Ishikawa (cell line): ENCODE measurements around the gene LEMD2.

ENCODE experiments used
- CEBPB ChIP-seq: IDR thresholded peaks from 2 replicates; pipeline ENCODE4 v1.6.1; 2012
- EGR1 ChIP-seq: IDR thresholded peaks from 2 replicates; pipeline ENCODE4 v1.6.1; 2012
- EP300 ChIP-seq: IDR thresholded peaks from 2 replicates; pipeline ENCODE4 v1.6.1; 2012; ENCODE audit warnings: borderline replicate concordance
- FOXM1 ChIP-seq: IDR thresholded peaks from 2 replicates; pipeline ENCODE4 v1.6.1; 2012; ENCODE audit warnings: low read depth, borderline replicate concordance
- NFIC ChIP-seq: IDR thresholded peaks from 2 replicates; pipeline ENCODE4 v1.6.1; 2012
- RAD21 ChIP-seq: IDR thresholded peaks from 2 replicates; pipeline ENCODE4 v1.6.1; 2012; ENCODE audit warnings: low read depth
- TAF1 ChIP-seq: IDR thresholded peaks from 2 replicates; pipeline ENCODE4 v1.6.1; 2012; ENCODE audit warnings: low read depth, mild to moderate bottlenecking
- TCF12 ChIP-seq: IDR thresholded peaks from 2 replicates; pipeline ENCODE4 v1.6.1; 2012; ENCODE audit warnings: low read depth
- TEAD4 ChIP-seq: IDR thresholded peaks from 2 replicates; pipeline ENCODE4 v1.6.1; 2012
- YY1 ChIP-seq: IDR thresholded peaks from 2 replicates; pipeline ENCODE4 v1.6.1; 2012; ENCODE audit warnings: low read depth
- TF ChIP-seq, protein P1 (sequence below): IDR thresholded peaks from 2 replicates; pipeline ENCODE4 v1.6.1; 2012
- TF ChIP-seq, protein P2 (sequence below): IDR thresholded peaks from 2 replicates; pipeline ENCODE4 v1.6.1; 2012; ENCODE audit warnings: low read depth, mild to moderate bottlenecking
- TF ChIP-seq, protein P3 (sequence below): IDR thresholded peaks from 2 replicates; pipeline ENCODE4 v1.6.1; 2012

DNA sequence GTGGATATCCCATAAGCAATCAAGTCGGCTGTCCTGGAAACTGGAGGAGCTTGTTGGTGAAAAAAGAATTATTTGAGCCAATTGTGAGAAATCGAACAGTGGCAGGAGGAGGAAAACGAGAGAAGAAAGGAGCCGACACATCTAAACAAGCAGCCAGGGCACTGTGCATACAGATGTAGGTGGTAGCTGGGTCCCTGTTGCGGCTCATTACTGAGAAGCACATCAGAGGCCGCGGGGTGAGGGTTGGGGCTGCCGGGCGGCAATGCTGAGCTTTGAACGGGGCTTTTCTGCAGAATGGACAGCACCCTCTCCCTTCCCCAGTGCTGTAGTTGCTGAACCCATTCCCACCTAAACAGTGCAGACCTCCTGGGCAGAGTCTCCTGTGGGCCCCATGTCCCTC lies 4.1 kb upstream of the LEMD2 start:
- TF ChIP-seq YY1 (no peak), RAD21 (no peak), FOXM1 (no peak), TEAD4 (no peak), EP300 (no peak), CEBPB (no peak), EGR1 (no peak), TAF1 (no peak), TCF12 (no peak), NFIC (no peak)
- TF ChIP-seq, protein P1, sequence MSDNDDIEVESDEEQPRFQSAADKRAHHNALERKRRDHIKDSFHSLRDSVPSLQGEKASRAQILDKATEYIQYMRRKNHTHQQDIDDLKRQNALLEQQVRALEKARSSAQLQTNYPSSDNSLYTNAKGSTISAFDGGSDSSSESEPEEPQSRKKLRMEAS = no peak
- TF ChIP-seq, protein P2, sequence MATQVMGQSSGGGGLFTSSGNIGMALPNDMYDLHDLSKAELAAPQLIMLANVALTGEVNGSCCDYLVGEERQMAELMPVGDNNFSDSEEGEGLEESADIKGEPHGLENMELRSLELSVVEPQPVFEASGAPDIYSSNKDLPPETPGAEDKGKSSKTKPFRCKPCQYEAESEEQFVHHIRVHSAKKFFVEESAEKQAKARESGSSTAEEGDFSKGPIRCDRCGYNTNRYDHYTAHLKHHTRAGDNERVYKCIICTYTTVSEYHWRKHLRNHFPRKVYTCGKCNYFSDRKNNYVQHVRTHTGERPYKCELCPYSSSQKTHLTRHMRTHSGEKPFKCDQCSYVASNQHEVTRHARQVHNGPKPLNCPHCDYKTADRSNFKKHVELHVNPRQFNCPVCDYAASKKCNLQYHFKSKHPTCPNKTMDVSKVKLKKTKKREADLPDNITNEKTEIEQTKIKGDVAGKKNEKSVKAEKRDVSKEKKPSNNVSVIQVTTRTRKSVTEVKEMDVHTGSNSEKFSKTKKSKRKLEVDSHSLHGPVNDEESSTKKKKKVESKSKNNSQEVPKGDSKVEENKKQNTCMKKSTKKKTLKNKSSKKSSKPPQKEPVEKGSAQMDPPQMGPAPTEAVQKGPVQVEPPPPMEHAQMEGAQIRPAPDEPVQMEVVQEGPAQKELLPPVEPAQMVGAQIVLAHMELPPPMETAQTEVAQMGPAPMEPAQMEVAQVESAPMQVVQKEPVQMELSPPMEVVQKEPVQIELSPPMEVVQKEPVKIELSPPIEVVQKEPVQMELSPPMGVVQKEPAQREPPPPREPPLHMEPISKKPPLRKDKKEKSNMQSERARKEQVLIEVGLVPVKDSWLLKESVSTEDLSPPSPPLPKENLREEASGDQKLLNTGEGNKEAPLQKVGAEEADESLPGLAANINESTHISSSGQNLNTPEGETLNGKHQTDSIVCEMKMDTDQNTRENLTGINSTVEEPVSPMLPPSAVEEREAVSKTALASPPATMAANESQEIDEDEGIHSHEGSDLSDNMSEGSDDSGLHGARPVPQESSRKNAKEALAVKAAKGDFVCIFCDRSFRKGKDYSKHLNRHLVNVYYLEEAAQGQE = no peak
- TF ChIP-seq, protein P3, sequence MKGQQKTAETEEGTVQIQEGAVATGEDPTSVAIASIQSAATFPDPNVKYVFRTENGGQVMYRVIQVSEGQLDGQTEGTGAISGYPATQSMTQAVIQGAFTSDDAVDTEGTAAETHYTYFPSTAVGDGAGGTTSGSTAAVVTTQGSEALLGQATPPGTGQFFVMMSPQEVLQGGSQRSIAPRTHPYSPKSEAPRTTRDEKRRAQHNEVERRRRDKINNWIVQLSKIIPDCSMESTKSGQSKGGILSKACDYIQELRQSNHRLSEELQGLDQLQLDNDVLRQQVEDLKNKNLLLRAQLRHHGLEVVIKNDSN = no peak
